H54 (cell line): ENCODE data around the gene CGNL1.
A peak's percentile ranks its signal among the peaks of the same experiment; 100 is the strongest.

Experiments used
- DNase-seq: peaks from one replicate; pipeline ENCODE4 v3.0.0; 2011; ENCODE audit warnings: low spot score, mixed read lengths; ENCODE audit not compliant: insufficient read length
- FAIRE-seq: peaks from 3 replicates; lab custom pipeline; 2011; peaks lifted over from hg19 to GRCh38; lab: Jason Lieb, UNC
- POLR2A ChIP-seq: IDR thresholded peaks from 2 replicates; pipeline ENCODE4 v1.6.1; 2011; ENCODE audit warnings: low read depth, mild to moderate bottlenecking, low read length

The CGNL1 gene

DNA sequence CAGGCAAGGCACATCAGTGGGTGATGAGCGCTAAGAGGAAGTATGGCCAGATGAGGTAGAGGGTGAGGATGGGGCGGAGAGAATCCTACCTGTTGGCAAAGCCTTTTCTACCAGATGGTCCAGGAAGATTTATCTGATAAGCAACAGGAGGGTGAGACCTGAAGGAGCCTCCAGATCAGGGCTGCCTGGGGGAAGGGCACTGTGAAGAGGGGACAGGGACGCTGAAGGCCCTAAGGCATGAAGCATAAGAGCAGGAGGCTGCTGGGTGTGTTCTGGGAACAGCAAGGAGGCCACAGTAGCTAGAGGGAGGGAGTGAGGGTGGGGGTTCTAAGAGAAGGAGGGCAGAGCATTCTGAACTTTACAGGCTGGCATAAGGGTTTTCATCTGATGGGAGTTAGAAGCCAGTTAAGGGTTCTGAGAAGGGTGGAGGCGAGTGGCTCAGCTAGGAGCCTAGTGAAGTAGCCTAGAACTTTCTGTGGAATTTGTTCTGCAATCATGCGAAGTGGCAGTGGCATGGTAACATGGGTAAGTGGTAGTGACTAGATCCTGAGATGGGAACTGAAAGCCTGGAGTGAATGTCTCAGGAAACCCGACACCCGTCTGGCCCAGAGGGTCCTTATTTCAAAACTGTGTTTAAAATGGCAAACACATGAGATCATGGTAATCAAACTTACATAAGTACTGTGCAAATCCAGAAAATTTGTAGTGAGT lies 29.9 kb downstream of the CGNL1 start:
- DNase-seq (no peak), FAIRE-seq (no peak)
- TF ChIP-seq POLR2A, result no peak

DNA sequence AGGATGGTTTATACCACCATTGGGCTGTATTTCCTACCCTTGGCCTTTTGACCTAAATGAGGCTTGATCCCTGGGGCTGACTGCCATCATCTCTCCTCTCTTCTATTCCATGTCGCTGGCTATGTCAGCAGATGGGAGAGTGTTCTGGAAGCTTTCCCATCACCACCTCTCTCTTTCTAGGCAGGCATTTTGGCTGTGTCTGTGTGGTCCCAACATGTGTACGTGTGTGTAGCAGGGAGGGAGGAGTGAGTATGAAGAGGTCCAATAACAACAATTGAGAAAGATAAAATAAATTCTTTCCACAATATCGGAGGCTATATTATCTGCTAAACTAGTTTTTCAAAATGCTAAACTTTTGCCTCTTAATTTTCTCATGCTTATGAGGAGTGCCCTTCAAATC lies 34.1 kb downstream of the CGNL1 start:
- no peak for TF ChIP-seq POLR2A
- DNase-seq (no peak), FAIRE-seq (no peak)

DNA sequence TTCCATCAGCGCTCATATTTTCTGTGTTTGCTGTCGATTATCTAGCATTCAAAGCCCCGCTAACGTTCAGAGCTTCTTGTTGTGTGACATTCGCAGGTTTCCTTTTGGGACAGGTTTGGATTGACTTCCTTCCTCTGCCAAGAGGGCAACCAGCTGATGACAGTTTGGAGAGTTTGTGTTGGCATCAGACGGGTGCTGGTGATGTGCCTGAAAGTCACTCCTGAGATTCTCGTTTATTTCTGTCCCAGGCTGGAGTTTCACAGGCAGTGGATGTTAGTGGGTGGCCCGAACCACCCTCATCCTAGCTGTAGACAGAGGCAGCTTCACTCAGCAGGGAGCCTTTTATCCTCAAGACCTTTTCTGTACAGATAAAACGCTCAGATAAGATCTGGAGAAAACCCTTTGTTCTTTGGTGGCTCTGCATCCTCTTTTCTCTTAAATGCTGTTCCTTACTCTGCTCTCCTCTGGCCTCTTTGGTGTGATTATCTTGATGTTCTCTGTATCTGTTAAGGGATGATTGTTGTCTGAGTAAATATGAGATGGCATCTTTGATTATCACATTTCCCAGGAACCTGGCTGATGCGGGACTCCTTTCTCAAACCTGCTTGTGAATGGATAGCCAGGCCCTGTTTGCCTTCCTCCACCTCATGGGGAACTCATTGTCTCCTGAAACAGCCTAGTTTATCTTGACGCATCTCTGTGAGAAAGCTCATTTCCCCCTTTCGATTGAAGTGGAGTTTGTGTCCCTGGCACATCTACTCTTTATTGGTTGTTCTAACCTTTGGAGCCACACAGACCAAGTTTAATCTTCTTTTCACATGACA lies 35.9 kb downstream of the CGNL1 start:
- TF ChIP-seq POLR2A, result no peak
- DNase-seq (no peak), FAIRE-seq (no peak)

DNA sequence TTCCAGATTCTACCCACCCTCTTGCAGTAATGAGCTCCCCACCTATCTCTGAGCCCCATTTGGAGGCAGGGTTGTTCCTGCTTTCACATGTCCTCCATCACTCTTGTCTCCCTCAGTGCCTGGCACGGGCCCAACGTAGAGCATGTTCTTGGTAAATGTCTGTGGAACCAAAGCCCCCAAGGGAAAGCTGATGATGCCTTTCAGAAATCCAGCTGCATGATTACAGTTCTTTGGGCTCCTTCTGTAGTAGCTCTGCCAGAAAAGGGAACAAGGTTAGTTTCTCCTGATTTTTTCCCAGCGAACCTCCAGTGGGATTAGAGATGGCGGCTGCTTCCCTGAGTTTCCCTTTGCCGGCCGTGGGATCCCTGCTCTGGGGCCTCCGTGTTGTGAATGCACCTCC lies 39.3 kb downstream of the CGNL1 start:
- DNase-seq (no peak), FAIRE-seq (no peak)
- TF ChIP-seq POLR2A, result no peak

DNA sequence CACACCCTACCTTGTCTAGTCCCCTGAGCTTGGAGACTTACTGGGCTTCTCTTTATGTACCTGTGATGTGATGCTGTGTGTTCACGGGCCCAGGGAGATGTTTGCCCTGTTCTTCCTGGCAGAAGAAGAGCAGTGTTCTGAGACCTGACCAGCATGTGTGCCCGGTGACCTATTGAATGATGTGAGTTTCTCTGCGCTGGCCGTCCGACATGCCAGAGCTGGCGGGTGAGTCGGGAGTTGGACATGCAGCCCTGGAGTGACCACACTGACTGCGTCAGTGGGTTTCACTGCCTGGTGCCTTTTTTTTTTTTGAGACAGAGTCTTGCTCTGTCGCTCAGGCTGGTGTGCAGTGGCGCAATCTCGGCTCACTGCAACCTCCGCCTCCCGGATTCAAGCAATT lies 42.3 kb downstream of the CGNL1 start:
- DNase-seq, result no peak
- no peak for FAIRE-seq
- TF ChIP-seq POLR2A, result no peak

DNA sequence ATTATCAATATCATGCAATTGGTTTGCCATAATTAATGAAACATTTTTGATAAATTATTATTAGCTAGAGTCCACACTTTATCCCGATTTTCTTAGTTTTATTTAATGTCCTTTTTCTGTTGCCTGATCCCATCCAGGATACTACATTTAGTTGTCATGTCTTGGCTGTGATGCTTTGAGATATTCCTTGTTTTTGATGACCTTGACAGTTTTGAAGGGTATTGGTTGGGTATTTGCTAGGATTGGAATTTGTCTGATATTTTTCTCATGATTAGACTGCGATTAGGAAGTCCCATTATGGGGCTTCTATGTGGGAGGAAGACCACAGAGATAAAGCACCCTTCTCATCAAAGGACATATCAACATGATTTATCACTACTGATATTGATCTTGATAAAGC lies 43.0 kb downstream of the CGNL1 start:
- FAIRE-seq (no peak), DNase-seq (no peak)
- no peak for TF ChIP-seq POLR2A

DNA sequence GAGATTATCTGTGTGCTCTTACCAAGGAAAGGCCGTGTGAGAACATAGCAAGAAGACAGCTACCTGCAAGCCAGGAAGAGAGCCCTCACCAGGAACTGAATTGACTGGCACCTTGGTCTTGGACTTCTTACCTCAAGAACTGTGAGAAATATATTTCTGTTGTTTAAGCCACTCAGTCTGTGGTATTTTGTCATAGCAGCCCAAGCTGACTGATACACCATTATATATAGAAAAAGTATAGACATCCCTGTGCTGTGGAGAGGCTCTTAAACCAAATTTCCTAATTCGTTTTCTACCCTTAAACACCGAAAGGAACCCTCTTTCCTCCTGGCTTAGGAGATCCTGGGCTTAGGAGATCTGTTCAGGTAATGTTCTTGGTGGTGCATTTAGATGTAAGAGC lies 44.8 kb downstream of the CGNL1 start:
- DNase-seq (no peak), FAIRE-seq (no peak)
- no peak for TF ChIP-seq POLR2A

DNA sequence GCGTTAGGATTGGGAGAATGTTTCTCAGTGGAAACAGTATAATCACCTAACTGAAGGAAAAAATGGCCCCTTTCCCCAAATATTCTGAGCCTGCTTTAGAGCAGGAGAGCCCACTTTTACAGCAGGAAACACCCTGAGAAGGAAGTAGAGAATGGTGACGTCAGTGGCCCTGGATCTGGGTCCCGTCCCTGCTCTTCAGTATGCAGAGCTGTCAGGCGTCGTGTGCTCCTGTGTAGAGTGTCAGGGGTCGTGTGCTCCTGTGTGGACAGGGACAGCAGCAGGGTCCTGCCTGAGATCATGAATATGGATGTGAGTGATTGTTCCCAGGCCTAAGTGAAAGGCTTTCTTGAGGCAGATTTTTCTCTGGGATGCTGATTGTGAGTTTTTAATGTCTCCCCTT lies 45.2 kb downstream of the CGNL1 start:
- no peak for FAIRE-seq
- no peak for TF ChIP-seq POLR2A
- DNase-seq, result no peak

DNA sequence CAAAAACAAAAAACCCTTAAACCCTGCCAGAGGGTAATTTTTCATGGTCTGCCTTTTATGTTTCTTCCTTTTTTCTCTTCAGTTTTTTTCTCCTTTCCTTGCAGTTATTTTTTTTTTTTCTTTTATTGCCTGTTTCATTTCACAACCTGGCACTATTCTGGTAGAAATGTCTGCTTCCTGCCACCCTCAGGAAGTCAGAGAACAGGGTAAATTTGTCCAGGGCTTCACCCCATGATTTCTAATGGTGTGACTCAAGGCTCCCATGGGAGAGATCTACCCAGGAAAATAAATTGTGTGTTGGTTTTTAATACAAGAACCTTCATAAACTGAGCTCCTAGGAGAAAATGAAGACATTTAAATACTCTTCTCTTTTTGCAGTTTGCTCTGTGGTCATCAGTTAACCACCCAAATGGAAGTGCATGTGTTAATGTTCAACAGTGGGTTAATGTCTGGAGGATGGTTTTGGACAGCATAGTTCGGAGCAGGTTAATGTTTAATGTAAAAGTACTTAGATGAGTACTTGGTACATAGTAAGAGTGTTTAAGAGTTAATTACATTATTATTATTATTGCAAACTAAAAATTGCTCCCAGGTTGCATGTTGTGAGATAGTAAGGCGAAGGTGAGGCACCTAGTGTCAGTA lies 45.9 kb downstream of the CGNL1 start:
- FAIRE-seq, result no peak
- DNase-seq, result no peak
- no peak for TF ChIP-seq POLR2A

DNA sequence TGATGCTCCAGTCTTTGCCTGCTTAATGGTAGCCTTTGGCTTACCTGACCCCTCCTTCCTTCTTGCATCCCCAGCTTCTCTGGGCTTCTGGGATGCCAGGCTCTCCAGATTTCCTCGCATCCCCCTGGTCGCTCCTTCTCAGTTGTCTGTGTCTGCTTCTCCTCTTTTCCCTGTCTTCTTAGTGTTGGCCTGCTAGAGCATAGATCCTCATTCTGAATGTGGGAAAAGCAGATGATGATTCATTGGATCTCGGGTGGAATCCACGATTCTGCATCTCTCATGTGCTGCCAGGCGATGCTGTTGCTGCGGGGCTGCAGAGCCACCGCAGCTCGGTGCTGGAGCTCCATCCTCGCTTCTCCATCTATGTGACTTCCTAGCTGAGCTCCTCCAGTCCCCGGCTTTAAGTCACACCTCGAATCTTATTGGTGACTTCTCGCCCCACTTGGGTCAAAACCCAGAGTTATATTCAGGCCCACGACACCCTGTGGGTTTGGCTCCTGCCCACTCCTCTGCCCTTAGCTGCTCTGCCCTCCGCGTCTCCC lies 47.4 kb downstream of the CGNL1 start:
- FAIRE-seq, result no peak
- TF ChIP-seq POLR2A, result no peak
- no peak for DNase-seq

DNA sequence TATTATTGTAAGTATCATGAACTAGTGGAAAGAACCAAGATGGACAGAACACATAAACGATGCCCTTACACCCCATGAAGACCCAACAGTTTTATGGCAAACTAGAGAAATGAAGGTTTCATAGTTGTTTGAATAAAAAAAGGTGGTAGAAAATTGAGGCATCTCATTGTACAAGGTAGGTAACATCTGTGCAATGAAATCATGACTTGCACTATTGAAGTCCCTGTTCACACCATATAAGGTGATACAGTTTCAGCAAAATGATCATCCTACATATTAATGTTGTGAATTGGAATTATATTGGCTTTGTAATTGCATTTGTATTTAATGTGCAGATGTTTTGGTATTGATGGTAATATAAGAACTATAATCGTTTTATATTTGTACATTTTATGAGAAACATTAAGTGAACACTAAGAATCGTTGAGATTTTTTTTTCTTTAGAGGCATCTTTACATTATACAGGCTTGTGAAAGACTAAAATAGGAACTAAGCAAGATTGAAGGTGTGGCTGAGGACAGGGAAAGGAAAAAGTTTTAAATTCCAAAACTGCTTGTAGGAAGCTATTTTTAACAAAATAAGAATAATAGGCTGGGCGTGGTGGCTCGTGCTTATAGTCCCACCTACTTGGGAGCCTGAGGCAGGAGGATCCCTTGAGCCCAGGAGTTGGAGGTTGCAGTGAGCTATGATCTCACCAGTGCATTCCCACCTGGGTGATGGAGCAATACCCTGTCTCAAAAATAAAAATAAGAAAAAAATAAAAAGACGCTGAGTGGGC lies 48.5 kb downstream of the CGNL1 start:
- TF ChIP-seq POLR2A, result no peak
- no peak for FAIRE-seq

DNA sequence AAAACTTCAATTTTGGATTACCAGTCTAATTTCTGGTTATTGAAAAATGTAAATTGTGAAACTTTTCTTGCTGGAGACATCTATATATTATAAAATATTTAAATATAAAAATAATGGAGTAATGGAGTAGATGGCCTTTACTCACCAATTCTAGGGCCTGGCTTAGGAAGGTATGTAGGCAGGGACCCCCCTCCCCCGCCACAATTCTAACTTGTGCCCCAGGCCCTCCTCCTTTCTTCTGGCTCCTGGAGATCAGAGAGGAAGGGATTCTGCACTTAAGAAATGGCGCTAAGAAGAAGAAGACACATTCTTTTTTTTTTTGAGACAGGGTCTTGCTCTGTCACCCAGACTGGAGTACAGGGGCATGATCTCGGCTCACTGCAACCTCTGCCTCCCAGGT lies 49.5 kb downstream of the CGNL1 start:
- DNase-seq (no peak), FAIRE-seq (no peak)
- TF ChIP-seq POLR2A, result no peak

More for the DNA sequence above, 48.5 kb downstream of the CGNL1 start:
- no peak for DNase-seq

DNA sequence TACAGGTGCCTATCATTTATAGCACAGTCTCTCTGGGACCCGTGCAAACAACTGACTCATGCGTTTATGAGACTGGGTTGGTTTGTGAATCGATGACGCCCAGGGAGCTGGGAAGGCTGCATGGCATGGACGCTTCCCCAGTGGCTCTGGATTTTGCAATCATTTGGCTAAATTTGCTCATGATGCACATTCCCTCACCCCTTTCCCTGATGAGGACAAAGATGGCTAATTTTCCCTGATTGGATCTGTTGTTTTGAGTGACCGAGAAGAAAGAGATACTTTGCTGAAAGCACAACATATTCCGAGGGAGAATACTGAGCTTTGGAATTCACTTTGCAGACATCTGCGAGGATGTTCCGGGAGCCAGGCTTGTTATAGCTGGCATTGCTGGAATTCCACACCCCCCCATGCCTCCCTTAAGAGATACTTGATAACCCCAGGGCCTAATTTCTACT lies 51.1 kb downstream of the CGNL1 start:
- FAIRE-seq, result no peak
- peak; percentile 32 for DNase-seq
- no peak for TF ChIP-seq POLR2A
